Measurements from ENCODE around the gene ZNF273.
A peak's percentile ranks its signal among the peaks of the same experiment; 100 is the strongest.

Gene ZNF273

DNA sequence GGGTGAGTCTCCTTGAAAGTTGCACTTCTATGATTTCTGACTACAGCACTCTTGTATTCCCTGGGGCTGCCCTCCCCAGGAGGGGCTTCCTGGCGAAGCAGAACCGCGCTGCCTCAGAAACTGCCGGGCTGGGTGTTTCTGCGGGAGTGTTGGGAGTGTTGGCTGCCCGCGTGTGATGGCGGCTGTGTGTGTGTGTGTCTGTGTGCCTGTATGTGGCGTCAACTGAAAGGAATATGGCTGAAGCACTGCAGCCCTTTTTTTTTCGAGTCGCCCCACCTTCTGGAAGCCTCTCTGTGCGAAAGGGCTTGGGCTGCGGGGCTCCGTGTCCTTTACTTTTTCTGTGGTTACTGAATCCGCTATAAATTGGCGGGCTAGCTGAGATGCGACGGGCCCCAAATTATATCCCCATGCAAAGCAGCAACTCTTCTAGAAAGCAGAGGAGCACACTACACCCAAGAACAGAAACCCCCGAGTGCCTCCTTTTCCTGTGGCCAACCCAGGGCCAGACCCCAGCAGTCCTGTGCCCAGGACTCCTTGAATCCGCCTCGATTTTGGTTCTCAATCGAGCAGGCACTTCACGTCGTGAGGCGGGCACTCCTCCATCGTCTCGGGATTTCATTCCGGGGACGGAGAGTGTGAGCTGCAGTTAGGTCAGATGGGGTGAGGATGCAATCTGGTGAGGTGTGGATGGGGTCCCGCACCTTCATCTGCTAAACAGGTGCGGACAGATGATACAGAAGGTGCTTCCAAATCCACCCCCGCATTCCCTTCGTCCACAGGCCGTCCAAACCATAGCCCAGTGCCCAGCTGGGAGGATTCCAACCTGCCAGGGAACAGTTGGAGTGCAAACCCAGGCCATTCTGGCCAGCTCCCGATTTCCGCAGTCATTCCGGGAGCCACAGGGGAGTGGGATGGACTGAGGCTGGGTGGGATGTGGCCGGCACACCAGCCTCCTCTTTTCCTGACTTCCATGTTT, 22.5 kb upstream of the ZNF273 start:
- no peak overlapping the region for H2BK5ac ChIP-seq (ENCODE audit: low read depth, low read length, poor library complexity, severe bottlenecking)
- 92% methylated on average over 38 of the region's 38 CpGs for WGBS
- no peak for DNase-seq
- no peak overlapping the region for H3K4me3 ChIP-seq (ENCODE audit: insufficient read depth in 1 of 2, low read depth in 1 of 2, low read length in 2 of 2)
- H3K9me3 ChIP-seq (ENCODE audit: control insufficient read depth, low read length) = peaks cover 3% of the 10 kb centered on the region
- H3K36me3 ChIP-seq (ENCODE audit: control insufficient read depth in 1 of 2, insufficient read depth in 2 of 2, low read depth in 1 of 2, low read length in 2 of 2) = no peaks in the 10 kb centered on the region
- H3K4me2 ChIP-seq (ENCODE audit: low read length, poor library complexity, severe bottlenecking) = no peak overlapping the region
- H3K4me1 ChIP-seq (ENCODE audit: control insufficient read depth, insufficient read depth, low read depth, low read length) = no peaks in the 10 kb centered on the region
- no peak overlapping the region for H3K9ac ChIP-seq (ENCODE audit: low read length)
- no peak overlapping the region for H2BK120ac ChIP-seq (ENCODE audit: low read depth, low read length)
- no peak overlapping the region for H2AK5ac ChIP-seq (ENCODE audit: low read length, severe bottlenecking)
- no peak overlapping the region for H3K27ac ChIP-seq (ENCODE audit: low read length, poor library complexity, severe bottlenecking)
- no peak overlapping the region for H2BK12ac ChIP-seq (ENCODE audit: low read length in 2 of 2)
- H3K79me1 ChIP-seq (replicated peaks; ENCODE audit: low read length, poor library complexity, severe bottlenecking) = no peaks in the 10 kb centered on the region
- H2AFZ ChIP-seq (ENCODE audit: low read depth, low read length) = no peak overlapping the region
- H3K23ac ChIP-seq (ENCODE audit: low read length in 2 of 2) = no peak overlapping the region
- no peak overlapping the region for H3K4ac ChIP-seq (ENCODE audit: low read depth in 1 of 2, low read length in 2 of 2)
- no peak overlapping the region for H4K91ac ChIP-seq (ENCODE audit: low read length)
- H4K8ac ChIP-seq (ENCODE audit: low read length) = no peak overlapping the region
- no peak overlapping the region for H3K14ac ChIP-seq (ENCODE audit: low read length in 2 of 2)
- no peak overlapping the region for H2BK15ac ChIP-seq (ENCODE audit: low read depth, poor library complexity, severe bottlenecking)
- no peak overlapping the region for H3K18ac ChIP-seq (ENCODE audit: low read depth in 1 of 2, low read length in 2 of 2)
- peaks cover 0 to 20% of the 10 kb centered on the region in 2 experiments for H3K27me3 ChIP-seq (ENCODE audit: control insufficient read depth in 1 of 2, insufficient read depth in 1 of 2, low read length in 2 of 2)

GRCh38 chr7:64881461-64882287, 21.4 kb upstream of the ZNF273 start:
- peaks cover 3% of the 10 kb centered on the region for H3K9me3 ChIP-seq (ENCODE audit: control insufficient read depth, low read length)
- 87% methylated on average over 26 of the region's 26 CpGs for WGBS
- H3K4me3 ChIP-seq (ENCODE audit: insufficient read depth in 1 of 2, low read depth in 1 of 2, low read length in 2 of 2) = peak overlapping the region in 1 of 2 experiments; percentile 81
- no peaks in the 10 kb centered on the region for H3K36me3 ChIP-seq (ENCODE audit: control insufficient read depth in 1 of 2, insufficient read depth in 2 of 2, low read depth in 1 of 2, low read length in 2 of 2)
- H3K27me3 ChIP-seq (ENCODE audit: control insufficient read depth in 1 of 2, insufficient read depth in 1 of 2, low read length in 2 of 2) = peaks cover 4 to 15% of the 10 kb centered on the region in 2 experiments
- no peak overlapping the region for H3K23ac ChIP-seq (ENCODE audit: low read length in 2 of 2)
- DNase-seq = no peak
- no peak overlapping the region for H4K8ac ChIP-seq (ENCODE audit: low read length)
- no peak overlapping the region for H4K91ac ChIP-seq (ENCODE audit: low read length)
- no peak overlapping the region for H3K18ac ChIP-seq (ENCODE audit: low read depth in 1 of 2, low read length in 2 of 2)
- peak overlapping the region; percentile 89 for H3K9ac ChIP-seq (ENCODE audit: low read length)
- no peaks in the 10 kb centered on the region for H3K4me1 ChIP-seq (ENCODE audit: control insufficient read depth, insufficient read depth, low read depth, low read length)
- H3K4me2 ChIP-seq (ENCODE audit: low read length, poor library complexity, severe bottlenecking) = no peak overlapping the region
- no peak overlapping the region for H2AK5ac ChIP-seq (ENCODE audit: low read length, severe bottlenecking)
- H3K79me1 ChIP-seq (replicated peaks; ENCODE audit: low read length, poor library complexity, severe bottlenecking) = no peaks in the 10 kb centered on the region
- no peak overlapping the region for H2BK12ac ChIP-seq (ENCODE audit: low read length in 2 of 2)
- no peak overlapping the region for H3K27ac ChIP-seq (ENCODE audit: low read length, poor library complexity, severe bottlenecking)
- H3K14ac ChIP-seq (ENCODE audit: low read length in 2 of 2) = no peak overlapping the region
- H3K4ac ChIP-seq (ENCODE audit: low read depth in 1 of 2, low read length in 2 of 2) = no peak overlapping the region
- no peak overlapping the region for H2AFZ ChIP-seq (ENCODE audit: low read depth, low read length)
- H2BK120ac ChIP-seq (ENCODE audit: low read depth, low read length) = no peak overlapping the region
- no peak overlapping the region for H2BK15ac ChIP-seq (ENCODE audit: low read depth, poor library complexity, severe bottlenecking)
- no peak overlapping the region for H2BK5ac ChIP-seq (ENCODE audit: low read depth, low read length, poor library complexity, severe bottlenecking)

- Histone ChIP-seq H2BK120ac (ENCODE audit: low read depth, low read length) (no peak overlapping the region), H3K36me3 (ENCODE audit: control insufficient read depth in 1 of 2, insufficient read depth in 2 of 2, low read depth in 1 of 2, low read length in 2 of 2) (no peaks in the 10 kb centered on the region), H3K4me1 (ENCODE audit: control insufficient read depth, insufficient read depth, low read depth, low read length) (no peaks in the 10 kb centered on the region), H3K23ac (ENCODE audit: low read length in 2 of 2) (no peak overlapping the region), H2BK15ac (ENCODE audit: low read depth, poor library complexity, severe bottlenecking) (no peak overlapping the region), H3K27ac (ENCODE audit: low read length, poor library complexity, severe bottlenecking) (no peak overlapping the region), H3K4ac (ENCODE audit: low read depth in 1 of 2, low read length in 2 of 2) (no peak overlapping the region), H3K4me3 (ENCODE audit: insufficient read depth in 1 of 2, low read depth in 1 of 2, low read length in 2 of 2) (peak overlapping the region in 1 of 2 experiments; percentile 81), H3K9ac (ENCODE audit: low read length) (peak overlapping the region; percentile 89), H4K91ac (ENCODE audit: low read length) (no peak overlapping the region), H3K27me3 (ENCODE audit: control insufficient read depth in 1 of 2, insufficient read depth in 1 of 2, low read length in 2 of 2) (peaks cover 9 to 11% of the 10 kb centered on the region in 2 experiments), H3K18ac (ENCODE audit: low read depth in 1 of 2, low read length in 2 of 2) (no peak overlapping the region), H4K8ac (ENCODE audit: low read length) (no peak overlapping the region), H2BK12ac (ENCODE audit: low read length in 2 of 2) (no peak overlapping the region), H3K9me3 (ENCODE audit: control insufficient read depth, low read length) (peaks cover 3% of the 10 kb centered on the region), H3K4me2 (ENCODE audit: low read length, poor library complexity, severe bottlenecking) (no peak overlapping the region), H3K79me1 (replicated peaks; ENCODE audit: low read length, poor library complexity, severe bottlenecking) (no peaks in the 10 kb centered on the region), H2AK5ac (ENCODE audit: low read length, severe bottlenecking) (no peak overlapping the region), H2BK5ac (ENCODE audit: low read depth, low read length, poor library complexity, severe bottlenecking) (no peak overlapping the region), H2AFZ (ENCODE audit: low read depth, low read length) (no peak overlapping the region), H3K14ac (ENCODE audit: low read length in 2 of 2) (no peak overlapping the region)
- DNase-seq = no peak
- WGBS = 91% methylated on average over 55 of the region's 55 CpGs
Observed at GRCh38 chr7:64882341-64883112, 20.5 kb upstream of the ZNF273 start.
